ENCODE measurements around the gene NRDC.

NRDC gene

DNA sequence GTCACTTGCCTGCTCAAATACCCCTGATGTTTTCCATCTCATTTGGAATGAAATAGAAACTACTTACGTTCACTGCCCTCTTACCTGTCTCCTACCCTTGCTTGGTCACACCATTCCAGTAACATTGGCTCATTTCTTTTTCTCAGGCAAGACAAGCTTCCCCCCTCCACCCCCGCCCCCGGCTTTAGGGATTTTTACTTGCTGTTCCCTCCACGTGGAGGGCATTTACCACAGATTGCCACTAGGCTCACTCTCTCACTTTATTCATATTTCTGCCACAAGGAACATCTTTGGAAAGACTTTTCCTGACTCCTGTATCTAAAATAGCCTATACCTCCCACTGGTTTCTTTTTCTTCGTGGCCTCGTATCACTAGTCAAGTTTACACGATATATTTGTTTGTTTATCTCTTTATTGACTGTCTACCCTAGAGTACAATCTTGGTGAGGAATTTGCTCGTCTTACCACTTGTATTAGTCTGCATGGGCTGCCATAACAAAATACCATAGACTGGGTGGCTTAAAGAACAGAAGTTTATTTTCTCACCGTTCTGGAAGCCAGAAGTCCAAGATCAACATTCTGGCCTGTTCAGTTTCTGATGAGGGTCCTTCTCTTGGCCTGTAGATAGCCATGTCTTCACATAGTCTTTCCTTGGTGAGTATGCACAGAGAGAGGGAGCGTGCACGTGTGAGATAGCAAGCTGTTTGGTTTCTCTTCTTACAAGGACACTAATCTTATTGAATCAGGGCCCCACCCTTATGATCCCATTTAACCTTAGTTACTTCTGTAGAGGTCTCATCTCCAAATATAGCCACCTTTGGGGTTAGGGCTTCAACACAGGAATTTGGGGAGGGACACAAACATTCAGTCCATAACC lies 126.2 kb downstream of the NRDC start:
- DNase-seq (ENCODE audit: low read depth, low spot score), result no peak
- H3K4me3 ChIP-seq (ENCODE audit: low read depth, low read length), result no peak overlapping the region
- TF ChIP-seq, protein P1, sequence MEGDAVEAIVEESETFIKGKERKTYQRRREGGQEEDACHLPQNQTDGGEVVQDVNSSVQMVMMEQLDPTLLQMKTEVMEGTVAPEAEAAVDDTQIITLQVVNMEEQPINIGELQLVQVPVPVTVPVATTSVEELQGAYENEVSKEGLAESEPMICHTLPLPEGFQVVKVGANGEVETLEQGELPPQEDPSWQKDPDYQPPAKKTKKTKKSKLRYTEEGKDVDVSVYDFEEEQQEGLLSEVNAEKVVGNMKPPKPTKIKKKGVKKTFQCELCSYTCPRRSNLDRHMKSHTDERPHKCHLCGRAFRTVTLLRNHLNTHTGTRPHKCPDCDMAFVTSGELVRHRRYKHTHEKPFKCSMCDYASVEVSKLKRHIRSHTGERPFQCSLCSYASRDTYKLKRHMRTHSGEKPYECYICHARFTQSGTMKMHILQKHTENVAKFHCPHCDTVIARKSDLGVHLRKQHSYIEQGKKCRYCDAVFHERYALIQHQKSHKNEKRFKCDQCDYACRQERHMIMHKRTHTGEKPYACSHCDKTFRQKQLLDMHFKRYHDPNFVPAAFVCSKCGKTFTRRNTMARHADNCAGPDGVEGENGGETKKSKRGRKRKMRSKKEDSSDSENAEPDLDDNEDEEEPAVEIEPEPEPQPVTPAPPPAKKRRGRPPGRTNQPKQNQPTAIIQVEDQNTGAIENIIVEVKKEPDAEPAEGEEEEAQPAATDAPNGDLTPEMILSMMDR (IDR thresholded peaks at IDR 0.05; ENCODE audit: low read depth, low read length), result no peak
- in situ Hi-C loops (cut with HindIII; ENCODE audit: low sequenced_read_pairs), result no loop called here

DNA sequence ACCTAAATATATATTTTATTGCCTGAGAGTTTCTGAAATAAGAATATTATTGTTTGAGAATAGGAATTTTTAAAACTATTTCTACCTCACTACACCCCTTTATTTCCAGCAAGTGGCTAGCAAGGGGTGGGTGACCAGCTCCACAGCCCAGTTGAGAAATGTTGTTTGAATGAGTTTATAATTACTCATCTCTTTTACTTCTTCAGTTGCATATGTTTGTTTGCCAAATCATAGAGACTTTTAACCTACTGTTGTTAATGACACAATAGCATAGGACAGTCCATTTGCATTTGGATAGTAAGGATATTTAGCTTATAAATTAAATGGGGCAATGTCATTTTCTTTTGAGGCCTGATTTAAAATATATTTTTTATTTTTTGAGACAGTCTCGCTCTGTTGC lies 127.8 kb downstream of the NRDC start:
- TF ChIP-seq, protein P1 (IDR thresholded peaks at IDR 0.05; ENCODE audit: low read depth, low read length), result no peak
- DNase-seq (ENCODE audit: low read depth, low spot score), result no peak
- in situ Hi-C loops (cut with HindIII; ENCODE audit: low sequenced_read_pairs), result no loop called here
- H3K4me3 ChIP-seq (ENCODE audit: low read depth, low read length), result no peak overlapping the region

DNA sequence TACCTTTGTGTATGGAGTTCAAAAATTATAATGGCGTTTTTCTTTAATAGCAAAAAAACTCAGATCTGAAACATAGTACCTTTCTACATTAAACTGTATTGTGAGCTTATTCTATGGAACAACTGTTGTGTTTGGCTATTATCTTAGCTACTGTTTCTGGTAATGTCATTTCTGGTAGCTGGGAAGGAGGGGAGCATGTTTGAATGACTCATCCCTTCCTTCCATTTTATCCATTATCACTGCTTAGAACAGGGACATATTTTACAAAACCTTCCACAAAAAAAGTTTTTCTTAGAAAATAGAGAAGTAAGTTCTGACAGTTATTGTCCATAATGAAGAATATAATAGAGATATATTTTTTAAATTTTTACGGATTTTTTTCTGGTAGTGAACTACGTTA lies 128.3 kb downstream of the NRDC start:
- in situ Hi-C loops (cut with HindIII; ENCODE audit: low sequenced_read_pairs), result no loop called here
- TF ChIP-seq, protein P1 (IDR thresholded peaks at IDR 0.05; ENCODE audit: low read depth, low read length), result no peak
- no peak overlapping the region for H3K4me3 ChIP-seq (ENCODE audit: low read depth, low read length)
- peak; percentile 47 for DNase-seq (ENCODE audit: low read depth, low spot score)

DNA sequence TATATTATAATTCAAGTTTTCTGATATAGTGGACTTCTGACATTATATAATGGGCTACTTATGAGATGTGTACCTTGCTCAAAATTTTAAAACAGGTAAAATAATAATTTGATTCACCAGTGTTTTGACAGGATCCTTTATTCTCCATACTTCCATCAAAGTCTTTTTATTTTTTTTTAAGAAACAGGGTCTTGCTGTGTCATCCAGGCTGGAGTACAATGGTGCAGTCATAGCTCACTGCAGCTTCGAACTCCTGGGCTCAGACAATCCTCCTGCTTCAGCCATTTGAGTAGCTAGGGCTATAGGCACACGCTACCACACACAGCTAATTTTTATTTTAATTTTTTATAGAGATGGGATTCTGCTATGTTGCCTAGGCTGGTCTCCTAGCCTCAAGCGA lies 129.4 kb downstream of the NRDC start:
- TF ChIP-seq, protein P1 (IDR thresholded peaks at IDR 0.05; ENCODE audit: low read depth, low read length), result no peak
- DNase-seq (ENCODE audit: low read depth, low spot score), result no peak
- in situ Hi-C loops (cut with HindIII; ENCODE audit: low sequenced_read_pairs), result no loop called here
- no peak overlapping the region for H3K4me3 ChIP-seq (ENCODE audit: low read depth, low read length)

DNA sequence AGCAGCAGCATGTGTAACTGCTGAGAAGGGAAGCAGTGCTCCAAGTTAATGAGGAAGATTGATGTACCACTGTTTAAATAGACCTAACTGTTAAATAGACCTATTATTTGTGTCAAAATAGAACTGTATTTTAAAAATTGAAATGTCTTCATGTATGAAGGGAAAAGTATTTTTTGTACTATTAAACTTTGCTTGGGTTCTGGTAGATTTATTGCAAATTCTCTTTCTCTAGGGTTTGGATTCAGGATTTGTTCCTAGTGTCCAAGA lies 133.3 kb downstream of the NRDC start:
- no peak for DNase-seq (ENCODE audit: low read depth, low spot score)
- TF ChIP-seq, protein P1 (IDR thresholded peaks at IDR 0.05; ENCODE audit: low read depth, low read length), result no peak
- in situ Hi-C loops (cut with HindIII; ENCODE audit: low sequenced_read_pairs), result no loop called here
- no peak overlapping the region for H3K4me3 ChIP-seq (ENCODE audit: low read depth, low read length)

DNA sequence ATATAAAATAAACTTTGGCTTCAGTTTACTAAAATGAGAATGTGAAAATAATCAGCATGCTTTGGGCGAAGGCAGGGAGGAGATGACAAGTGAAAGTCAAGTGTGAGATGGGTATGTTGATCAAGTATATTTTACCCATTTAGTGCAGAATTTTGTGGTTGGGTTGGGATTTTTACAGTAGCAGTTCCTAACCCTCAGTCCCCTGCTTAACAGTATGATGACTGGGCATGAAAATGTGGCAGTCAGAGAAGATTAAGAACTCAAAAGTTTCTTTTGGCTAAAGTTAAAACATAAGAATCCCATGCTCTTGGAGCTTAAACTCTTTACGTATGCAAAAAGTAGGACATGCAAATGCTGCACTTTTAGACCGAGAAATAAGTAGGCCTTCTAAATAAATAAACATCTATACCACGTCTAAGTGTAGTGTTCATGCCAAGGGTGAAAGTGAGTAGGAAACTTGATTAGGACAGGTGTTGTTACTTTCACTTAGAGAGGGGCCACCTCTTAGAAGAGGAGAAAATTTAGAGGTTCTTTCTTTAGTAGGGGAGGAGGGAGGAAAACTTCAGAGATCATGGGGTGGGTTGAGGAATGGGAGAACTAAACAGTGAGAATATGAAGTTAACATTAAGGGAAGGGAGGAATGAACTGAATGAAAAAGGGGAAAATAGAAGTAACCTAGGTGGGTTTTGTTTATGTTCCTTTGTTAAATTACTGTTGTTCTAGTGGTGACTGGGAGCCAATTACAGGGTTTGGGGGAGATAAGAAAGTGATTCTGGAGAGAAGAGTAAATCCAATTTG lies 133.8 kb downstream of the NRDC start:
- H3K4me3 ChIP-seq (ENCODE audit: low read depth, low read length), result no peak overlapping the region
- in situ Hi-C loops (cut with HindIII; ENCODE audit: low sequenced_read_pairs), result no loop called here
- no peak for DNase-seq (ENCODE audit: low read depth, low spot score)
- TF ChIP-seq, protein P1 (IDR thresholded peaks at IDR 0.05; ENCODE audit: low read depth, low read length), result no peak
